ENCODE data around the gene LRIG1. TPM values are rescaled to one million over a fixed set of nuclear protein-coding genes. Genes with fewer than 3 reads are reported as not detected.
"Not testable (repeated sequence)": the region's sequence is repeated elsewhere in the genome, so short reads cannot be mapped to it uniquely, and the experiment has no call there.

Gene LRIG1
- polyA plus RNA-seq, 1 donor, result 43.7 TPM

- not testable (repeated sequence) for H3K27me3 ChIP-seq (ENCODE audit: control insufficient read depth, insufficient read depth, low read length); DNase-seq; H3K4me1 ChIP-seq (ENCODE audit: control insufficient read depth, insufficient read depth, low read length); H3K9me3 ChIP-seq (ENCODE audit: control insufficient read depth, low read depth, low read length); H3K27ac ChIP-seq (ENCODE audit: low read length); H3K4me3 ChIP-seq (ENCODE audit: low read length)
- peaks cover 12% of the 10 kb centered on the region for H3K36me3 ChIP-seq (ENCODE audit: control insufficient read depth, insufficient read depth, low read length)
- no CpG with 5 or more reads among the region's 3 CpGs for WGBS (ENCODE audit: insufficient coverage, low lambda C conversion rate)
Measured at GRCh38 chr3:66421144-66421543, 79.7 kb downstream of the LRIG1 start.

GRCh38 chr3:66419036-66419435 lies 81.8 kb downstream of the LRIG1 start:
- no peaks in the 10 kb centered on the region for H3K27me3 ChIP-seq (ENCODE audit: control insufficient read depth, insufficient read depth, low read length)
- H3K9me3 ChIP-seq (ENCODE audit: control insufficient read depth, low read depth, low read length), result peaks cover 8% of the 10 kb centered on the region
- H3K36me3 ChIP-seq (ENCODE audit: control insufficient read depth, insufficient read depth, low read length), result peaks cover 30% of the 10 kb centered on the region
- no peaks in the 10 kb centered on the region for H3K4me1 ChIP-seq (ENCODE audit: control insufficient read depth, insufficient read depth, low read length)
- H3K27ac ChIP-seq (ENCODE audit: low read length), result no peak overlapping the region
- no peak overlapping the region for H3K4me3 ChIP-seq (ENCODE audit: low read length)
- 97% methylated on average over 5 of the region's 14 CpGs for WGBS (ENCODE audit: insufficient coverage, low lambda C conversion rate)
- DNase-seq, result no peak

GRCh38 chr3:66418475-66418931 lies 82.3 kb downstream of the LRIG1 start:
- Histone ChIP-seq H3K27ac (ENCODE audit: low read length) (no peak overlapping the region), H3K4me1 (ENCODE audit: control insufficient read depth, insufficient read depth, low read length) (no peaks in the 10 kb centered on the region), H3K27me3 (ENCODE audit: control insufficient read depth, insufficient read depth, low read length) (no peaks in the 10 kb centered on the region), H3K9me3 (ENCODE audit: control insufficient read depth, low read depth, low read length) (peaks cover 8% of the 10 kb centered on the region), H3K4me3 (ENCODE audit: low read length) (no peak overlapping the region), H3K36me3 (ENCODE audit: control insufficient read depth, insufficient read depth, low read length) (peaks cover 33% of the 10 kb centered on the region)
- DNase-seq, result no peak
- WGBS (ENCODE audit: insufficient coverage, low lambda C conversion rate), result no CpG with 5 or more reads among the region's 12 CpGs

GRCh38 chr3:66416556-66417304 lies 84.1 kb downstream of the LRIG1 start:
- Histone ChIP-seq H3K27ac (ENCODE audit: low read length) (no peak overlapping the region), H3K9me3 (ENCODE audit: control insufficient read depth, low read depth, low read length) (peaks cover 5% of the 10 kb centered on the region), H3K4me1 (ENCODE audit: control insufficient read depth, insufficient read depth, low read length) (no peaks in the 10 kb centered on the region), H3K36me3 (ENCODE audit: control insufficient read depth, insufficient read depth, low read length) (peaks cover 49% of the 10 kb centered on the region), H3K27me3 (ENCODE audit: control insufficient read depth, insufficient read depth, low read length) (no peaks in the 10 kb centered on the region), H3K4me3 (ENCODE audit: low read length) (no peak overlapping the region)
- DNase-seq, result no peak
- WGBS (ENCODE audit: insufficient coverage, low lambda C conversion rate), result no CpG with 5 or more reads among the region's 14 CpGs

- Histone ChIP-seq H3K4me1 (ENCODE audit: control insufficient read depth, insufficient read depth, low read length) (no peaks in the 10 kb centered on the region), H3K27ac (ENCODE audit: low read length) (no peak overlapping the region), H3K36me3 (ENCODE audit: control insufficient read depth, insufficient read depth, low read length) (peaks cover 56% of the 10 kb centered on the region), H3K4me3 (ENCODE audit: low read length) (no peak overlapping the region), H3K27me3 (ENCODE audit: control insufficient read depth, insufficient read depth, low read length) (no peaks in the 10 kb centered on the region), H3K9me3 (ENCODE audit: control insufficient read depth, low read depth, low read length) (no peaks in the 10 kb centered on the region)
- no CpG with 5 or more reads among the region's 5 CpGs for WGBS (ENCODE audit: insufficient coverage, low lambda C conversion rate)
- no peak for DNase-seq
Measured at GRCh38 chr3:66415867-66416428, 84.9 kb downstream of the LRIG1 start.

GRCh38 chr3:66414846-66415245 lies 86.0 kb downstream of the LRIG1 start:
- no peak overlapping the region for H3K27ac ChIP-seq (ENCODE audit: low read length)
- no peak for DNase-seq
- H3K4me3 ChIP-seq (ENCODE audit: low read length), result no peak overlapping the region
- no peaks in the 10 kb centered on the region for H3K4me1 ChIP-seq (ENCODE audit: control insufficient read depth, insufficient read depth, low read length)
- WGBS (ENCODE audit: insufficient coverage, low lambda C conversion rate), result no CpG with 5 or more reads among the region's 5 CpGs
- H3K27me3 ChIP-seq (ENCODE audit: control insufficient read depth, insufficient read depth, low read length), result no peaks in the 10 kb centered on the region
- peaks cover 63% of the 10 kb centered on the region for H3K36me3 ChIP-seq (ENCODE audit: control insufficient read depth, insufficient read depth, low read length)
- H3K9me3 ChIP-seq (ENCODE audit: control insufficient read depth, low read depth, low read length), result no peaks in the 10 kb centered on the region

- DNase-seq, result no peak
- no peak overlapping the region for H3K4me3 ChIP-seq (ENCODE audit: low read length)
- no peaks in the 10 kb centered on the region for H3K27me3 ChIP-seq (ENCODE audit: control insufficient read depth, insufficient read depth, low read length)
- no CpG with 5 or more reads among the region's 7 CpGs for WGBS (ENCODE audit: insufficient coverage, low lambda C conversion rate)
- peaks cover 3% of the 10 kb centered on the region for H3K4me1 ChIP-seq (ENCODE audit: control insufficient read depth, insufficient read depth, low read length)
- H3K27ac ChIP-seq (ENCODE audit: low read length), result no peak overlapping the region
- peaks cover 72% of the 10 kb centered on the region for H3K36me3 ChIP-seq (ENCODE audit: control insufficient read depth, insufficient read depth, low read length)
- no peaks in the 10 kb centered on the region for H3K9me3 ChIP-seq (ENCODE audit: control insufficient read depth, low read depth, low read length)
Measured at GRCh38 chr3:66413151-66413751, 87.6 kb downstream of the LRIG1 start.

GRCh38 chr3:66411961-66412887 lies 88.6 kb downstream of the LRIG1 start:
- Histone ChIP-seq H3K27me3 (ENCODE audit: control insufficient read depth, insufficient read depth, low read length) (no peaks in the 10 kb centered on the region), H3K4me1 (ENCODE audit: control insufficient read depth, insufficient read depth, low read length) (peaks cover 11% of the 10 kb centered on the region), H3K36me3 (ENCODE audit: control insufficient read depth, insufficient read depth, low read length) (peaks cover 82% of the 10 kb centered on the region), H3K9me3 (ENCODE audit: control insufficient read depth, low read depth, low read length) (no peaks in the 10 kb centered on the region), H3K4me3 (ENCODE audit: low read length) (no peak overlapping the region), H3K27ac (ENCODE audit: low read length) (no peak overlapping the region)
- DNase-seq, result no peak
- WGBS (ENCODE audit: insufficient coverage, low lambda C conversion rate), result 100% methylated on average over 1 of the region's 24 CpGs

- no peak for DNase-seq
- no peaks in the 10 kb centered on the region for H3K27me3 ChIP-seq (ENCODE audit: control insufficient read depth, insufficient read depth, low read length)
- 90% methylated on average over 4 of the region's 8 CpGs for WGBS (ENCODE audit: insufficient coverage, low lambda C conversion rate)
- H3K9me3 ChIP-seq (ENCODE audit: control insufficient read depth, low read depth, low read length), result no peaks in the 10 kb centered on the region
- H3K4me3 ChIP-seq (ENCODE audit: low read length), result no peak overlapping the region
- H3K36me3 ChIP-seq (ENCODE audit: control insufficient read depth, insufficient read depth, low read length), result peaks cover 87% of the 10 kb centered on the region
- H3K4me1 ChIP-seq (ENCODE audit: control insufficient read depth, insufficient read depth, low read length), result peaks cover 11% of the 10 kb centered on the region
- H3K27ac ChIP-seq (ENCODE audit: low read length), result no peak overlapping the region
Measured at GRCh38 chr3:66411474-66411873, 89.3 kb downstream of the LRIG1 start.

- Histone ChIP-seq H3K27ac (ENCODE audit: low read length) (no peak overlapping the region), H3K9me3 (ENCODE audit: control insufficient read depth, low read depth, low read length) (no peaks in the 10 kb centered on the region), H3K4me1 (ENCODE audit: control insufficient read depth, insufficient read depth, low read length) (peaks cover 11% of the 10 kb centered on the region), H3K27me3 (ENCODE audit: control insufficient read depth, insufficient read depth, low read length) (no peaks in the 10 kb centered on the region), H3K4me3 (ENCODE audit: low read length) (no peak overlapping the region), H3K36me3 (ENCODE audit: control insufficient read depth, insufficient read depth, low read length) (peaks cover 88% of the 10 kb centered on the region)
- WGBS (ENCODE audit: insufficient coverage, low lambda C conversion rate), result no CpG with 5 or more reads among the region's 7 CpGs
- no peak for DNase-seq
Measured at GRCh38 chr3:66410976-66411375, 89.8 kb downstream of the LRIG1 start.
